GM13976 (cell line): Measurements from ENCODE around the gene KRT3.
"Not testable (repeated sequence)": the region's sequence is repeated elsewhere in the genome, so short reads cannot be mapped to it uniquely, and the experiment has no call there.

Experiments
- DNase-seq: peaks from one replicate; pipeline ENCODE4 v3.0.0; 2012; ENCODE audit warnings: low spot score
- in situ Hi-C: fragments of 300-500 bp; cut with MboI; formaldehyde crosslinking; loops from one replicate; pipeline ENCODE4 v1.12.0; 2022; ENCODE audit warnings: low sequenced_read_pairs, mixed read lengths, inconsistent platforms; ENCODE audit not compliant: unreplicated experiment
- TF ChIP-seq, protein P1 (sequence below): IDR thresholded peaks from 2 replicates; pipeline ENCODE4 v1.5.1; 2012; ENCODE audit warnings: borderline replicate concordance, mild to moderate bottlenecking; ENCODE audit not compliant: insufficient read depth; ENCODE audit errors: extremely low read depth, missing control alignments, control extremely low read depth

Gene KRT3

DNA sequence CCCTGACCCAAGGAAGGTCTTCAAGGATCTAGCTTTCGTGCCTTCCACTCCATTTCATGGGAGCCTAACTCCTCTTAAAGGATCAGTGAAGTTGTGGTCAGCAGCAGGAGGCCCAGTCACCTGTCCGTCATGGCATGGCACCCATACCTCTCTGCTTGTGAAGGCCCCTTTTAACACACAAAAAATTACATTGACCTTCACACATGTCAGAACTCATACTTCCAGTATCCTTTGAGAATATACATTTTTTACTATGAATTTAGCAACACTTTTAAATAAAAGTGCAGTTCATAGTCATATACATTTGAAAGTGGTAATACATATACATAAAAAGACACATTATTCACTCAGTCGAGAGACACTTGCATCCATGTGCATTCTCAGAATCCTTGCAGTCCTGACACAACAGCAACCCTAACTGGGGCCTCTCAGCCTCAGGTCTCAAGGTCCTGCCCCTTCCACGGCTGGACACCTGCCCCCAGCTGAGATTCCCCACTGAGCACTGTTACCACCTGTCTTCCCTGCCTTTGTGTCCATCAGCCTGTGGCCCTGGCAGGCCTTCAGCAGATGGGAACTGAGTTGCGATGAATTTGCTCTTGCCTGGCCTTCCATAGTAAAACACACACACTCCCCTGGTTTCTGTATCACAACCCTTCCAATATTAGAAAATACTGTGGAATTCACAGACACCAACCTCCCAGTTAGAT is 3.7 kb upstream of the KRT3 start:
- in situ Hi-C loops: no loop called here
- no peak for DNase-seq

DNA sequence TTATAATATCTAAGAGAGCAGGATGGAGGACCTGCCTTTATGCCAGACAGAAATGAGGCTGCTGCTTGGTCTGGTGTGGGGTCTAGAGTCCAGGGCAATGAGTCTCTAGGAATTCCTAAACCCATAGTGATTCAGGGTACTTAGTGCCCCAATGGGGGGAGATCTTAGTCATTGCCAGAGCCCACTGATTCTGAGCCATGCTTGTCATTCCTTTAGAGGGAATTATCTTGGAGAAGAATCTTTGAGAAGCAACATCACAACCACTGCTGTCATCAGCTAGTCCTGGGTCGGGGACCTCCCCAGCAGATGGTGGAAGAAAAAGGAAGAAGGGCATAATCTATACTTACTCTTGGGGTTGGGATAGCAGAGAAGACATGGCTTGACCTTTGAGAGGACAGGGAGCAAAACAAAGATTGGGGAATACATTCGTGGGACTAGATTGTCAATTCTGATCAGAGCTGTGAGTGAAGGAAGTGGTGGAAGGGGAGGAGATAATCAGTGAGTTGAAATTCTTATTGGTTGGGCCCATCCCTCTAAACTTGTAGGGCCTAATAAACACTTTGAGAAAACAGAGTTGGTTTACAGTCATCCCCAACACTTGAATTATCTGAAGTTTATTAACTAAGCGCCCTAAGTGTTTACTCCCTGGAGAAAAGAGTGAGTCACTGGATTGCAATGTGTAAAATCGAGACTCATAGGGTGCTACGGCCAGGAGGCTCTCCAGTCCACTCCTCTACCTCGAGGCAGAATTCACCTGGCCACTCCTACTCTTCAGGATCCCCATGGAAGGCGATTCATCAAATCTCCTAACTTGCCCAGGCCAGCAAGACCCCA is 3.0 kb upstream of the KRT3 start:
- in situ Hi-C loops: no loop called here
- no peak for DNase-seq
- TF ChIP-seq, protein P1, sequence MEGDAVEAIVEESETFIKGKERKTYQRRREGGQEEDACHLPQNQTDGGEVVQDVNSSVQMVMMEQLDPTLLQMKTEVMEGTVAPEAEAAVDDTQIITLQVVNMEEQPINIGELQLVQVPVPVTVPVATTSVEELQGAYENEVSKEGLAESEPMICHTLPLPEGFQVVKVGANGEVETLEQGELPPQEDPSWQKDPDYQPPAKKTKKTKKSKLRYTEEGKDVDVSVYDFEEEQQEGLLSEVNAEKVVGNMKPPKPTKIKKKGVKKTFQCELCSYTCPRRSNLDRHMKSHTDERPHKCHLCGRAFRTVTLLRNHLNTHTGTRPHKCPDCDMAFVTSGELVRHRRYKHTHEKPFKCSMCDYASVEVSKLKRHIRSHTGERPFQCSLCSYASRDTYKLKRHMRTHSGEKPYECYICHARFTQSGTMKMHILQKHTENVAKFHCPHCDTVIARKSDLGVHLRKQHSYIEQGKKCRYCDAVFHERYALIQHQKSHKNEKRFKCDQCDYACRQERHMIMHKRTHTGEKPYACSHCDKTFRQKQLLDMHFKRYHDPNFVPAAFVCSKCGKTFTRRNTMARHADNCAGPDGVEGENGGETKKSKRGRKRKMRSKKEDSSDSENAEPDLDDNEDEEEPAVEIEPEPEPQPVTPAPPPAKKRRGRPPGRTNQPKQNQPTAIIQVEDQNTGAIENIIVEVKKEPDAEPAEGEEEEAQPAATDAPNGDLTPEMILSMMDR: no peak

More for the DNA sequence above, 3.7 kb upstream of the KRT3 start:
- TF ChIP-seq, protein P1: no peak

GRCh38 chr12:52798003-52798670 is 2.2 kb upstream of the KRT3 start:
- no peak for DNase-seq
- TF ChIP-seq, protein P1: no peak

GRCh38 chr12:52797529-52797894 is 1.6 kb upstream of the KRT3 start:
- TF ChIP-seq, protein P1: no peak
- DNase-seq: no peak
- in situ Hi-C loops: no loop called here

More at GRCh38 chr12:52798003-52798670, 2.2 kb upstream of the KRT3 start:
- in situ Hi-C loops: no loop called here

GRCh38 chr12:52796839-52797528 is 1.1 kb upstream of the KRT3 start:
- in situ Hi-C loops: no loop called here
- DNase-seq: no peak
- TF ChIP-seq, protein P1: no peak

- in situ Hi-C loops: no loop called here
- TF ChIP-seq, protein P1: no peak
- no peak for DNase-seq
Measured at GRCh38 chr12:52796429-52796794, 495 bp upstream of the KRT3 start.

DNA sequence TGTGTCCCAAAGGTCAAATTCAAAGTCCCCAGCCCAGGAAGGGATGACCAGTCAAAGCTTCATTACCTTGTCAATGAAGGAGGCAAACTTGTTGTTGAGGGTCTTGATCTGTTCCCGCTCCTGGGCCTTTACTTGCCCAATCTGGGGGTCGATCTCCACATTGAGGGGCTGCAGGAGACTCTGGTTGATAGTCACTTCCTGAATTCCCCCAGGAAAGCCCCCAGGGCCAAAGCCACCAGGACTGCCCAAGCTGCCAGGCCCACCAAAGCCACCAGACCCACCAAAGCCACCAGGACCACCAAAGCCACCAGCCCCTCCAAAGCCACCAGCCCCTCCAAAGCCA is 614 bp downstream of the KRT3 start:
- DNase-seq, in situ Hi-C loops: not testable (repeated sequence)
